ENCODE measurements around the gene RING1. TPM values are rescaled to one million over a fixed set of nuclear protein-coding genes. Genes with fewer than 3 reads are reported as not detected.

Gene RING1
- total RNA-seq (2014; rRNA removed; shearing (Covaris generic)) = 18.5 and 19.7 TPM in 2 replicates

GRCh38 chr6:33208091-33208967 lies at the start of gene RING1:
RING1 (plus strand) TSS chr6:33208500; CDS start chr6:33208823, 323 bp downstream.
- Histone ChIP-seq H3K4me3 (ENCODE audit: insufficient read depth, low read depth, low read length) (peak within 1 kb of the TSS; percentile 85), H3K27me3 (ENCODE audit: control insufficient read depth, insufficient read depth, low read length) (peaks cover 57% of the 10 kb centered on the region), H3K36me3 (replicated peaks; ENCODE audit: control insufficient read depth, insufficient read depth, low read length) (peaks cover 8% of the 10 kb centered on the region)
- peak; percentile 98 for DNase-seq

- Histone ChIP-seq H3K4me3 (ENCODE audit: insufficient read depth, low read depth, low read length) (no peak overlapping the region), H3K27me3 (ENCODE audit: control insufficient read depth, insufficient read depth, low read length) (peaks cover 18% of the 10 kb centered on the region), H3K36me3 (replicated peaks; ENCODE audit: control insufficient read depth, insufficient read depth, low read length) (no peaks in the 10 kb centered on the region)
- no peak for DNase-seq
Measured at GRCh38 chr6:33160096-33160495, 48.2 kb upstream of the RING1 start.

GRCh38 chr6:33160728-33161344 lies 47.5 kb upstream of the RING1 start:
- DNase-seq = peak; percentile 74
- Histone ChIP-seq H3K27me3 (ENCODE audit: control insufficient read depth, insufficient read depth, low read length) (peaks cover 18% of the 10 kb centered on the region), H3K4me3 (ENCODE audit: insufficient read depth, low read depth, low read length) (no peak overlapping the region), H3K36me3 (replicated peaks; ENCODE audit: control insufficient read depth, insufficient read depth, low read length) (no peaks in the 10 kb centered on the region)

GRCh38 chr6:33161354-33162331 lies 46.7 kb upstream of the RING1 start:
- DNase-seq = peak; percentile 96
- no peaks in the 10 kb centered on the region for H3K36me3 ChIP-seq (replicated peaks; ENCODE audit: control insufficient read depth, insufficient read depth, low read length)
- H3K27me3 ChIP-seq (ENCODE audit: control insufficient read depth, insufficient read depth, low read length) = peaks cover 18% of the 10 kb centered on the region
- H3K4me3 ChIP-seq (ENCODE audit: insufficient read depth, low read depth, low read length) = peak overlapping the region; percentile 58

GRCh38 chr6:33163540-33163939 lies 44.8 kb upstream of the RING1 start:
- H3K4me3 ChIP-seq (ENCODE audit: insufficient read depth, low read depth, low read length) = no peak overlapping the region
- peak; percentile 56 for DNase-seq
- H3K36me3 ChIP-seq (replicated peaks; ENCODE audit: control insufficient read depth, insufficient read depth, low read length) = no peaks in the 10 kb centered on the region
- peaks cover 18% of the 10 kb centered on the region for H3K27me3 ChIP-seq (ENCODE audit: control insufficient read depth, insufficient read depth, low read length)

- H3K27me3 ChIP-seq (ENCODE audit: control insufficient read depth, insufficient read depth, low read length) = peaks cover 18% of the 10 kb centered on the region
- H3K4me3 ChIP-seq (ENCODE audit: insufficient read depth, low read depth, low read length) = no peak overlapping the region
- no peaks in the 10 kb centered on the region for H3K36me3 ChIP-seq (replicated peaks; ENCODE audit: control insufficient read depth, insufficient read depth, low read length)
- peak; percentile 46 for DNase-seq
Measured at GRCh38 chr6:33164176-33164575, 44.1 kb upstream of the RING1 start.

- H3K27me3 ChIP-seq (ENCODE audit: control insufficient read depth, insufficient read depth, low read length) = peaks cover 18% of the 10 kb centered on the region
- DNase-seq = peak; percentile 78
- no peaks in the 10 kb centered on the region for H3K36me3 ChIP-seq (replicated peaks; ENCODE audit: control insufficient read depth, insufficient read depth, low read length)
- no peak overlapping the region for H3K4me3 ChIP-seq (ENCODE audit: insufficient read depth, low read depth, low read length)
Measured at GRCh38 chr6:33164665-33165373, 43.5 kb upstream of the RING1 start.

GRCh38 chr6:33165581-33166258 lies 42.6 kb upstream of the RING1 start:
- no peak overlapping the region for H3K4me3 ChIP-seq (ENCODE audit: insufficient read depth, low read depth, low read length)
- H3K27me3 ChIP-seq (ENCODE audit: control insufficient read depth, insufficient read depth, low read length) = peaks cover 18% of the 10 kb centered on the region
- DNase-seq = peak; percentile 44
- H3K36me3 ChIP-seq (replicated peaks; ENCODE audit: control insufficient read depth, insufficient read depth, low read length) = no peaks in the 10 kb centered on the region

- Histone ChIP-seq H3K4me3 (ENCODE audit: insufficient read depth, low read depth, low read length) (no peak overlapping the region), H3K36me3 (replicated peaks; ENCODE audit: control insufficient read depth, insufficient read depth, low read length) (no peaks in the 10 kb centered on the region), H3K27me3 (ENCODE audit: control insufficient read depth, insufficient read depth, low read length) (peaks cover 16% of the 10 kb centered on the region)
- no peak for DNase-seq
Measured at GRCh38 chr6:33166363-33166762, 41.9 kb upstream of the RING1 start.

- Histone ChIP-seq H3K27me3 (ENCODE audit: control insufficient read depth, insufficient read depth, low read length) (peaks cover 12% of the 10 kb centered on the region), H3K4me3 (ENCODE audit: insufficient read depth, low read depth, low read length) (no peak overlapping the region), H3K36me3 (replicated peaks; ENCODE audit: control insufficient read depth, insufficient read depth, low read length) (no peaks in the 10 kb centered on the region)
- peak; percentile 38 for DNase-seq
Measured at GRCh38 chr6:33166811-33167210, 41.5 kb upstream of the RING1 start.

- Histone ChIP-seq H3K27me3 (ENCODE audit: control insufficient read depth, insufficient read depth, low read length) (peaks cover 4% of the 10 kb centered on the region; the same call in 1 of the 2 replicates), H3K36me3 (replicated peaks; ENCODE audit: control insufficient read depth, insufficient read depth, low read length) (no peaks in the 10 kb centered on the region), H3K4me3 (ENCODE audit: insufficient read depth, low read depth, low read length) (no peak overlapping the region)
- DNase-seq = peak; percentile 47
Measured at GRCh38 chr6:33167374-33168283, 40.7 kb upstream of the RING1 start.

- no peaks in the 10 kb centered on the region for H3K36me3 ChIP-seq (replicated peaks; ENCODE audit: control insufficient read depth, insufficient read depth, low read length)
- peaks cover 4% of the 10 kb centered on the region; the same call in 1 of the 2 replicates for H3K27me3 ChIP-seq (ENCODE audit: control insufficient read depth, insufficient read depth, low read length)
- DNase-seq = no peak
- H3K4me3 ChIP-seq (ENCODE audit: insufficient read depth, low read depth, low read length) = no peak overlapping the region
Measured at GRCh38 chr6:33168284-33168601, 40.1 kb upstream of the RING1 start.

GRCh38 chr6:33168639-33169038 lies 39.7 kb upstream of the RING1 start:
- Histone ChIP-seq H3K4me3 (ENCODE audit: insufficient read depth, low read depth, low read length) (no peak overlapping the region), H3K36me3 (replicated peaks; ENCODE audit: control insufficient read depth, insufficient read depth, low read length) (no peaks in the 10 kb centered on the region), H3K27me3 (ENCODE audit: control insufficient read depth, insufficient read depth, low read length) (peaks cover 2% of the 10 kb centered on the region; the same call in 1 of the 2 replicates)
- peak; percentile 31 for DNase-seq

All from H7 (cell line).